GM21717 (cell line): Measurements from ENCODE around the gene PFDN1.
"Not testable (repeated sequence)": the region's sequence is repeated elsewhere in the genome, so short reads cannot be mapped to it uniquely, and the experiment has no call there.

Experiments used
- ATAC-seq: cut with Tn5 transposase; IDR thresholded peaks from one replicate; pipeline ENCODE4 v1.9.1; 2021; ENCODE audit warnings: mild to moderate bottlenecking, moderate library complexity; ENCODE audit not compliant: unreplicated experiment

Gene PFDN1

GRCh38 chr5:140302786-140303639 is at the start of gene PFDN1:
Gene PFDN1 (minus strand): TSS chr5:140303101. CDS start chr5:140303073, 28 bp downstream.
- ATAC-seq: peak; percentile 92

GRCh38 chr5:140351609-140352334 is 48.9 kb upstream of the PFDN1 start:
- peak; percentile 49 for ATAC-seq

GRCh38 chr5:140349244-140349643 is 46.3 kb upstream of the PFDN1 start:
- no peak for ATAC-seq

- ATAC-seq: no peak
Measured at GRCh38 chr5:140348104-140348503, 45.2 kb upstream of the PFDN1 start.

GRCh38 chr5:140347360-140347759 is 44.5 kb upstream of the PFDN1 start:
- ATAC-seq: no peak

GRCh38 chr5:140346348-140347221 is 43.7 kb upstream of the PFDN1 start, which contains the start of gene HBEGF:
Gene HBEGF (minus strand): TSS chr5:140346603. CDS start chr5:140346328, 275 bp downstream.
- peak; percentile 65 for ATAC-seq

- no peak for ATAC-seq
Measured at GRCh38 chr5:140345919-140346347, 43.0 kb upstream of the PFDN1 start.

- ATAC-seq: no peak
Measured at GRCh38 chr5:140344683-140345423, 42.0 kb upstream of the PFDN1 start.

GRCh38 chr5:140343849-140344248 is 40.9 kb upstream of the PFDN1 start:
- not testable (repeated sequence) for ATAC-seq

GRCh38 chr5:140342896-140343295 is 40.0 kb upstream of the PFDN1 start:
- ATAC-seq: no peak

- no peak for ATAC-seq
Measured at GRCh38 chr5:140342287-140342686, 39.4 kb upstream of the PFDN1 start.

- no peak for ATAC-seq
Measured at GRCh38 chr5:140341591-140341990, 38.7 kb upstream of the PFDN1 start.

- no peak for ATAC-seq
Measured at GRCh38 chr5:140340605-140341121, 37.8 kb upstream of the PFDN1 start.

GRCh38 chr5:140339636-140340035 is 36.7 kb upstream of the PFDN1 start:
- ATAC-seq: no peak

- ATAC-seq: no peak
Measured at GRCh38 chr5:140338908-140339307, 36.0 kb upstream of the PFDN1 start.

- no peak for ATAC-seq
Measured at GRCh38 chr5:140338336-140338735, 35.4 kb upstream of the PFDN1 start.

GRCh38 chr5:140337880-140338279 is 35.0 kb upstream of the PFDN1 start:
- no peak for ATAC-seq

- ATAC-seq: no peak
Measured at GRCh38 chr5:140336388-140336787, 33.5 kb upstream of the PFDN1 start.

GRCh38 chr5:140331638-140332037 is 28.7 kb upstream of the PFDN1 start:
- ATAC-seq: no peak
